Endothelial cell (in vitro differentiated cells): ENCODE measurements around the gene LDLRAD2. TPM values are rescaled to one million over a fixed set of nuclear protein-coding genes. Genes with fewer than 3 reads are reported as not detected.

Source experiments
- DNase-seq: peaks from one replicate; pipeline ENCODE4 v3.0.0; 2021; ENCODE audit warnings: low spot score
- H3K27ac Mint-ChIP-seq: one replicate; pipeline ENCODE4 v1.8.0; 2021; ENCODE audit warnings: mixed read lengths, inconsistent platforms; ENCODE audit not compliant: unreplicated experiment
- H3K27me3 Mint-ChIP-seq: one replicate; pipeline ENCODE4 v1.8.0; 2021; ENCODE audit warnings: mild to moderate bottlenecking, moderate library complexity, mixed read lengths, inconsistent platforms; ENCODE audit not compliant: unreplicated experiment
- H3K36me3 Mint-ChIP-seq: one replicate; pipeline ENCODE4 v1.8.0; 2021; ENCODE audit warnings: mild to moderate bottlenecking, low read depth, mixed read lengths, inconsistent platforms; ENCODE audit not compliant: unreplicated experiment
- H3K4me1 Mint-ChIP-seq: one replicate; pipeline ENCODE4 v1.8.0; 2021; ENCODE audit warnings: mild to moderate bottlenecking, mixed read lengths, inconsistent platforms; ENCODE audit not compliant: unreplicated experiment
- H3K4me3 Mint-ChIP-seq: one replicate; pipeline ENCODE4 v1.8.0; 2021; ENCODE audit warnings: mild to moderate bottlenecking, mixed read lengths, inconsistent platforms; ENCODE audit not compliant: unreplicated experiment
- H3K9me3 Mint-ChIP-seq: one replicate; pipeline ENCODE4 v1.8.0; 2021; ENCODE audit warnings: mixed read lengths, inconsistent platforms; ENCODE audit not compliant: unreplicated experiment
- total RNA-seq: library from RNA; stranded (reverse); fragmentation: NEBNext Ultra II Directional; extraction: Animal tissue kit (Norgen Biotek cat#: 25700); gene quantifications from one replicate; pipeline ENCODE4 v1.2.1, GENCODE V29; 2021; ENCODE audit not compliant: unreplicated experiment
- TF ChIP-seq, protein P1 (sequence below): fragments of 200-600 bp; sonication (generic); IDR thresholded peaks from one replicate; pipeline ENCODE4 v1.5.0; 2021; ENCODE audit warnings: antibody characterized with exemption; ENCODE audit not compliant: unreplicated experiment

Gene LDLRAD2
- total RNA-seq, 1 donor from 2014 or later: 1.3 TPM

DNA sequence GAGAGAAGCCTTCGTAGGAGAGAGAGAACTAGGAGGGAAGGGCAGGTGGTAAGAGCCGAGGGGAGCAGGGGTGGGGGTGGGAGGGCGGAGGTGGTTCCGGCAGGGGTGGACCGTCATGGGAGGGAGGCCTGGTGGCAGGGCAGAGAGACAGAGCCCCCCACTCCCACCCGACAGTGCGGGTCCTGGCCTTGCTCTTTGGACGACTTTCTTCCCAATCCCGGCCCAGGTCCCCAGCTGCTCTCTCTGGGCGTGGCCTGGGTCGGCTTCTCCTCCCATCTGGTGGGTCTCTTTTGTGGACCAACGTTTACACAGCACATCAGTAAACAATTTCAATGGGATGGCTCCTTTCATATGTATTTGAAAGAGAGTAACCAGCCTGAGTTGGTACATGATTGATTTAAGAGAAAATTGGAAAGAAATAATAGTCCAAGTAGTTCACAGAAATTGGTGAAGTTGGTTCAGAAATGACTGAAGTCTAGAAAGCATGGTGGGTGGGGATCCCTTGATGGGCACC is 56.9 kb downstream of the LDLRAD2 start:
- H3K27me3 Mint-ChIP-seq: peaks cover 17% of the 10 kb centered on the region

DNA sequence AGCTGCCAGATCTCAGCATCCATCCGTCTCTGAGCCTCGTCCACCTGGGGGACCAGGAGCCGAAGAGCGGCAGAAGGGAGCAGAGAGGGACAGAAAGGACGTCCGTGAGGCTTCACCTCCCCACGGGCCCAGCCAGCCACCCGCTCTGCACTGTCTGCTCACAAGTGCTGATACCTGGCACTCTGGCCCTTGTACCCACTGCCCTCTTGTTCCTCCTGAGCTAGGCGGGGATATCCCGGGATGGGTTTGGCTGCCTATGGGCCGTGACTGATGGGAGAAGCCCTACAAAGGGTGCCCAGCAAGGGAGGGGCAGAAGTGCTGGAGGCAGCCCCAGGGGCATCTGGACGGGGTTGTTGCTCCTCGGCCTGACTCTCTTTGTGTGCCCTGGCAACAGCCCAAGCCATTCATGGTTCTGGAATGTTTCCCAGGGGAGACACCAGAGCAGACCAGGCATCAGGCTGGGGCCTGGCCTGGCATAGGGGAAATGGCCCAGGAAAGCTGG is 57.6 kb downstream of the LDLRAD2 start:
- Mint-ChIP-seq H3K4me1 (peaks cover 2% of the 10 kb centered on the region), H3K36me3 (peaks cover 50% of the 10 kb centered on the region), H3K9me3 (no peaks in the 10 kb centered on the region), H3K27me3 (peaks cover 17% of the 10 kb centered on the region), H3K27ac (peak overlapping the region; percentile 76), H3K4me3 (no peak overlapping the region)
- DNase-seq: no peak
- TF ChIP-seq, protein P1, sequence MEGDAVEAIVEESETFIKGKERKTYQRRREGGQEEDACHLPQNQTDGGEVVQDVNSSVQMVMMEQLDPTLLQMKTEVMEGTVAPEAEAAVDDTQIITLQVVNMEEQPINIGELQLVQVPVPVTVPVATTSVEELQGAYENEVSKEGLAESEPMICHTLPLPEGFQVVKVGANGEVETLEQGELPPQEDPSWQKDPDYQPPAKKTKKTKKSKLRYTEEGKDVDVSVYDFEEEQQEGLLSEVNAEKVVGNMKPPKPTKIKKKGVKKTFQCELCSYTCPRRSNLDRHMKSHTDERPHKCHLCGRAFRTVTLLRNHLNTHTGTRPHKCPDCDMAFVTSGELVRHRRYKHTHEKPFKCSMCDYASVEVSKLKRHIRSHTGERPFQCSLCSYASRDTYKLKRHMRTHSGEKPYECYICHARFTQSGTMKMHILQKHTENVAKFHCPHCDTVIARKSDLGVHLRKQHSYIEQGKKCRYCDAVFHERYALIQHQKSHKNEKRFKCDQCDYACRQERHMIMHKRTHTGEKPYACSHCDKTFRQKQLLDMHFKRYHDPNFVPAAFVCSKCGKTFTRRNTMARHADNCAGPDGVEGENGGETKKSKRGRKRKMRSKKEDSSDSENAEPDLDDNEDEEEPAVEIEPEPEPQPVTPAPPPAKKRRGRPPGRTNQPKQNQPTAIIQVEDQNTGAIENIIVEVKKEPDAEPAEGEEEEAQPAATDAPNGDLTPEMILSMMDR: no peak

More for the DNA sequence above, 56.9 kb downstream of the LDLRAD2 start:
- TF ChIP-seq, protein P1: no peak
- Mint-ChIP-seq H3K36me3 (peaks cover 57% of the 10 kb centered on the region), H3K4me3 (peak overlapping the region; percentile 85), H3K4me1 (peaks cover 2% of the 10 kb centered on the region), H3K27ac (peak overlapping the region; percentile 76), H3K9me3 (no peaks in the 10 kb centered on the region)
- DNase-seq: no peak

DNA sequence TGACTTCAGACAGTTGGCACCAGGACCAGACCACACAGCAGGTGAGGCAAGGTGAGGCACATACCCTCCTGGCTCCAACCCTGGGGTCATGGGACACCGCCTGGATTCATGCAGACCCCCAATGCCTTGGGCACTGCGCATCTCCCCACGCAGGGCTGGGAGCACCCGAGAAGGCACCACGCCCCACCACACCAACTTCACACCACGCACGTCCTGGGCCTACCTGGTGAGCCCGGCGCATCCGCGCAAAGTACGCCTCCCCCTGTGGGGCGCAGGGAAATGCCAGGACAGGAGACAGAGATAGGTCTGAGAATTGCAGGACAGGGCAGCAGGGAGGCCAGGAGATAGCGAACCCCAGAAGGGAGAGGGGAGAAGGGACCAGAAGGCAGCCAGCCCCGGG is 58.5 kb downstream of the LDLRAD2 start:
- H3K27ac Mint-ChIP-seq: no peak overlapping the region
- TF ChIP-seq, protein P1: no peak
- no peak overlapping the region for H3K4me3 Mint-ChIP-seq
- peaks cover 50% of the 10 kb centered on the region for H3K36me3 Mint-ChIP-seq
- H3K4me1 Mint-ChIP-seq: peaks cover 2% of the 10 kb centered on the region
- H3K9me3 Mint-ChIP-seq: no peaks in the 10 kb centered on the region
- peaks cover 18% of the 10 kb centered on the region for H3K27me3 Mint-ChIP-seq
- DNase-seq: no peak

DNA sequence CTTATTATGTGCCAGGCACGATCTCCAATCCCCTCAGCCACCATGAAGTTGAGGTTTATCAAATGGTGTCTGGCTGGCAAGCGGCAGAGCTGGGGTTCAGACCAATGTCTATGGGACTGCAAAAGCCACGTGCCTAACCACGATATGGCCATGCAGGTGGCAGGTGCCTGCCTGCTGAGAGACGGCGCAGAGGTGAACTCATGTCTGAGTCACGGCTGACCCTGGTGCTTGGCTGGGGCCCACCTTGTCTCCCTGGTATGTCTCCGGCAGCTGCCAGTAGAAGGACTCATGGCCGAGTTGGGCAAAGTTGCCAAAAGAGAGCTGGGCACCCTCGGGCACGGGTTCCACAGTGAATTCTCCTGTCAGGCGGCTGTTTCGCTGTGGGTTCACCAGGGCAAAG is 59.9 kb downstream of the LDLRAD2 start:
- DNase-seq: no peak
- H3K9me3 Mint-ChIP-seq: no peaks in the 10 kb centered on the region
- peak overlapping the region; percentile 62 for H3K4me3 Mint-ChIP-seq
- peak overlapping the region; percentile 30 for H3K27ac Mint-ChIP-seq
- peaks cover 2% of the 10 kb centered on the region for H3K4me1 Mint-ChIP-seq
- TF ChIP-seq, protein P1: no peak
- H3K36me3 Mint-ChIP-seq: peaks cover 43% of the 10 kb centered on the region
- H3K27me3 Mint-ChIP-seq: peaks cover 18% of the 10 kb centered on the region

DNA sequence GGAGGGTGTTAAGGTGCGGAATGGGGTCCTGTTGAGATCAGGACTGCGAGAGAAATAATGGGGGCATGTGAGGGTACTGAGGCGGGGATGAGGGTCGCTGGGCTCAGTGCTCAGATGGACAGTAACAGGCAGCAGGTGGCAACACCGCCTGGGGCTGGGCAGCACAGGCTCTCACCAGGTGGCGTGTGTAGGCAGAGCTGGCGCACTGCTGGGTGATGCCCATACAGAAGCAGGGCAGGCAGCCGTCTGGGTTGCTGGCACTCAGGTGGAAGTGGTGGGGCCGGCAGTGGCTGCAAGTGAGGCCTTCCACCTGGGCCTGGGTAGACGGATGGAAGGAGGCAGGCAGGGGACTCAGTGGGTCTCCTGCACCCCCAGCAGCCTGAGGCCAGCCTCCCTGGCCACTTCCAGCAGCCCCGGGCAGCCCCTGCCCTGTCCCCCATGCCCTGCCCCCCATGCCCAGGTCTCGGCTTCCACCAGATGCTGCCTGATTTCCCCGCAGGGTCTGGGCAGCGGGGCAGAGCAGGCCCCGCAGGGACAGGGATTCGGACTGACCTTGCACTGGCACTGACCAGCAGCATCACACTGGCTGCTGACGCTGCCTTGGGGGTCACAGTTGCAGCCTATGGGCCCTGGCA is 60.5 kb downstream of the LDLRAD2 start:
- no peaks in the 10 kb centered on the region for H3K9me3 Mint-ChIP-seq
- peak overlapping the region; percentile 30 for H3K27ac Mint-ChIP-seq
- TF ChIP-seq, protein P1: no peak
- no peak for DNase-seq
- no peak overlapping the region for H3K4me3 Mint-ChIP-seq
- peaks cover 2% of the 10 kb centered on the region for H3K4me1 Mint-ChIP-seq
- peaks cover 43% of the 10 kb centered on the region for H3K36me3 Mint-ChIP-seq
- peaks cover 16% of the 10 kb centered on the region for H3K27me3 Mint-ChIP-seq
